MV-4-11 (cell line): ENCODE results near the gene PHC2.

Experiments
- DNase-seq: peaks from one replicate; lab custom pipeline; 2025; lab: John Stamatoyannopoulos, UW

PHC2 gene

GRCh38 chr1:33446590-33446989, 15.7 kb upstream of the PHC2 start:
- DNase-seq, result no peak

- DNase-seq, result no peak
These were observed 14.2 kb upstream of the PHC2 start for GRCh38 chr1:33445108-33445507.

DNA sequence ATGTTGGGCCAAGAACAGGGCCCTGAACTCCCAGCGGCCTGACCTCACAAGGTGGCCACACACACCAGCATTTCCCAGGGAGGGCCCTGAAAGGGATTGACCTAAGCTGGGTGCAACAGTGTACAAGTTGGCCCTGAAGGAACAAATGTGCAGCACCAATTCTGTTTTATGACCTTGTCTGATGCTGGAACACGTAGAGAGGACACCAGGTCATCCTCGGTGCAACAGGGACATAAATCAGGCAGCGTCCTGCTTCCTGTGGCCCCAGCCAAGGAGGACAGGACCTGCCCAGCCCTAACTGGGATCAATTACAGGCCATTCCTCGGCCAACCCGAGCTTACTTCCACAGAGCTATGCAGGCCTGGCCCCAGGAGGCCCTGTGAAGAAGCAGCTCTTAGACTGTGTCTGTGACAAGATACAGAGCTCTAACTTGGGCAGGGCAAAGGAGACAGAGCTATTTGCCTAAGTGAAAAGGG, 12.8 kb upstream of the PHC2 start:
- no peak for DNase-seq

GRCh38 chr1:33443080-33443704, 12.3 kb upstream of the PHC2 start:
- DNase-seq, result no peak

DNA sequence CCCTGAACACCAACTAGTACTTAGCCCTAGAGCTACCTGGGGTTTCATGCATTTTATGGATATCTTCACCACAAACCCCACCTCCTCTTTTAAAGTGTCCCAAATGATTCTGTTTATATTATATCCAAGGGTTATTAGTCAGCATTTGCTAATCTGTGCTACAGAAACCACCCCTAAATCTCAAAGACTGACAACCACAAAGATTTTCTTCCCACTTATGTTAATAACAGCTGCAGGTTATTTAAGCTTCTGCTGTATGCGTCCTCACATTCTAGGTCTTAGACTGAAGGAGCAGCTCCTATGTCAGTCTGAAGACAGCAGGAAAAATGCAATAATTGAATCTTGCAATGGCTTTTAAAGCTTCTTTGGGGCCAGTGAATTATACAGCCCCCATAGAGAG, 11.2 kb upstream of the PHC2 start:
- no peak for DNase-seq

DNA sequence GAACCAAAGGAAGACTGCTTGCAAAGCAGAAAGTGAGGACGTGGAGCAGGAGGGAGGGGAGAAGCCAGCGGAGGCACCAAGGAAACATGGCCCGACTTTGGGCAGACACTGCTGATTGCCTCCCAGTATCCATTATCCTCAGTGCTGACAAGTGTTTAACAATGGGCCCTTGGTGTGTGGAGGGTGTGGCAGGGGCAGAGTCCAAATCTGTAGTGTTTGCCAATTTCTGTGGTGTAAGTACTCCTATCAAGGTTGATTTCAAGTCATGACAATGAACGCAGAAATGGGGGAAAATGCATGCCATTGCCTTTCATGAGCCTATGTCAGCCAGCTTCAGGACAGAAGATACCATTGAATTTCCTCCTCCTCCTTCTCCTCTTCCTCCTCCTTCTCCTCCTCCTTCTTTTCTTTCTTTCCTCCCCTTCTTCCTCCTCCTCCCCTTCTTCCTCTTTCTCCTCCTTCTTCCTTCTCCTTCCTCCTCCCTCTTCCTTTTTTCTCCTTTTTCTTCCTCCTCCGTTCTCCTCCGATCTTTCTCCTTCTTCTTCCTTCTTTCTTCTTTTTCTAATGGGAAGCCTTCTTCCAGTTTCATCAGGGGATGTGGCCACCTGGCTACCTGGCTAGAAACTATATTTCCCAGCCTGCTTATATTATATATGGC, 10.3 kb upstream of the PHC2 start:
- DNase-seq, result no peak

GRCh38 chr1:33439662-33440061, 8.8 kb upstream of the PHC2 start:
- no peak for DNase-seq

GRCh38 chr1:33438364-33439160, 7.7 kb upstream of the PHC2 start:
- no peak for DNase-seq

DNA sequence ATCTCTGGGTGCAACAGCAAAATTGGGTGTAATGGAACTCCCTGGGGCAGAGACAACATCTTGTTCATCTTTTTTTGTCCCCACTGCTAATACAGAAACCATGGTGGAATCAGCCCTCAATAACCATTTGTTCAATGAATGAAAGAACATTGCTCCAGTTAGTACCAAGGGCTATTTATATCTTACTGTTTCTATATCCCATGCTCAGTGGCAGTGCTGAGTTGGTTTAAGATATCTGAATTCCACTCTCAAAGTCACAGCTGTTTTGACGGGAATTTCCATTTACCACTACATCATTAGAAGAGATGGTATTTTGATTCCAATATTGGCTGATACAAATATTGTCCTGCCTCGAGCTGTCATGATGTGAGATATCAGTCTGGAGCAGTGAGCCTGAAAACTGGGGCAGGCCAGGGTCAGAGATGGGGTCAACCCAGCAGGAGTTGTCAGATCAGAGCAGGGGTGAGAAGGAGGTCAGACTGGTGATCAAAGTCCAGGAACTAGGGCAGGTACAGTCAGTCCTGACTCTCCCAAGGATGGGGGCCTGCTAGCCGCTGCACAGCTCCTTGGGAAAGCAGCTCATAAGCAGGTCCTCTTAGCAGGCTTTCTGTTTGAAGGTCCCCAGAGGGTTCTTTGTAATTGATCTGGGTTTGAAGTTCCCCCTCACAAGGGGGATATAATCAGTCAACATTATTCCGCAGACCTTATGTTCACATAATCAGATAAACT, 5.8 kb upstream of the PHC2 start:
- DNase-seq, result no peak

DNA sequence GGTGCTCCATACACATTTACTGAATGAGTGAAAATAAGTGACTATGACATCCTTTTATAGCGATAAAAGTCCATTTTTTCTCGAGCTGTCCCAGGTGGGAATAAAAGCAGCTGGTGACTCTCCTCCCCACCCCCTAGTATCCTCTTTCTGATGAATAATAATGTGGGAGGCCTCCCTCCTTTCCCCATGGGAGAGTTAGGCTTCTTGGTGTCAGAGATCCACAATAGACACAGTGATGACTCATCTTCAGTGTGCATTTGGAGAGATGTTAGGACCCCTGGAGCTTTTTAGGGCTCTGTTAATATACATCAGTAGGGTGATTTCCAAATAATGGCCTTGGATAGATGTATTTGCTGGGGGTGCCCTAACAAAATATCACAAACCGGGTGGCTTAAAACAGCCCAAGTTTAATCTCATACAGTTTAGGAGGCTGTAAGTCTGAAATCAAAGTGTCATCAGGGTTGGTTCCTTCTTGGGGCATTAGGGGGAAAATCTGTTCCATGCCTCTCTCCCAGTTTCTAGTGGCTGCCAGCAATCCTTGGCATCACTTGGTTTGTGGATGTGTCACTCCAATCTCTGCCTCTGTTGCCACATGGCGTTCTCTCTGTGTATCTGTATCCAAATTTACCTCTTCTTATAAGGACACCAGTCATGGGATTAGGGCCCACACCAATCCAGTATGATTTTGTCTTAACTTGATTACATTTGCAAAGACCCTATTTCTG, 4.4 kb upstream of the PHC2 start:
- peak; percentile 16 for DNase-seq

- DNase-seq, result no peak
These were observed 3.5 kb upstream of the PHC2 start for GRCh38 chr1:33434363-33434750.

- peak; percentile 99 for DNase-seq
These were observed 2.8 kb upstream of the PHC2 start for GRCh38 chr1:33433509-33434362.

DNA sequence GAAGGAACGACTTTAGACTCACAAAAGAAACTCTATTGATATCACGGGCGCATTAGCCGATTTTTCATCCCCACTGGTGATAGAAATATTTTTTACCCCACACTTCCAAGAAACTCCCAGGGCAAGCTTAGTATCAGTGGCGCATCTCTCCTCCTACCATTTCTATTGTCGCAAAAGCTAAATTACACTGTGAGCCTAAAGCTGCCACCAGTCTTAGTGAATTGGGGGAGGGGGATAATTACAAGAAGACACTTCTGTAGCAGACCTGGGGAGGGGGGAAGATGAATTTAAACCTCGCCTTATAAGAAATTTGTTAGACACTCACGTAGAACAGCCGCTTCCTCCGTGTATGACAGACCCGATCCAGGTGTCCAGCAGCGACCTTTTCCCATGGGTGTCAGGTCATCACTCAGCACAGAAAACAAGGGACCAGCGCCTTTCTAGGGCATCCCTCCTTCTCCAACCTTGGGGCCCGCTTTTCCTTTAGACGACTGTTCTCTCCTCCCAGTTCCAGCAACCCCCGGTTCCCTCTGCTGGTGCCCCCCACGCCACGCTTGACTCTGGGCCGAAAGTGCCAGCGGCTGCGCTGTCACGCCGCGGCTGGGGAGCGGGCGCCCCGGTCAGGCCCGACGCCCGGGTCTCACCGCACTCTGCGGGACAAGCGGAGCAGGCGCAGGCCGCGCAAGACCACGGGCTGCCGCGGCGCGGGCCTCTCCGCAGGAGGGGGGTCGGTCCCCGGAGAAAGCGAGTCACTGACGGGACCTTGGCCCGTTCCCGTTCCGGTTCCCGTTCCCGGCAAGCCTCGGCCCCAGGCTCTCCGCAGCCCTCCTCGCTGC, 821 bp downstream of the PHC2 start:
- no peak for DNase-seq

DNA sequence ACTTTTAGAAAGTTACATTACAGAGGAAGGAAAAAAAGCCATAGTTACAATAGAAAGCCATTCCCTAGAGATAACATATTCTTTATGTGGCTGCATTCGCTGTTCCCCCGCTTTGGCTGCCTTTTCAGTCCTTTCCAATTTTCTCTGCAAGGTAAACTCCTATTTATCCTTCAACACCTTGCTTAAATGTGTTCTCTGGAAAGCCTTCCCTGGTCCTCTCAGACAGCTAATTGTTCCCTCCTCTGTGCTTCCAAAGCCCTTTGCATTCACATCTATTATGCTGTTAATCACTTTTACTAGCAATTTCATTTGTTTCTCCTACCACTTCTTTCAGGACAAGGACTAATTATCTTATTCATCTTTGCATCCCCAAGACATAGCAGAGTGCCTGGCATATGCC, 1.6 kb downstream of the PHC2 start:
- no peak for DNase-seq

- DNase-seq, result no peak
These were observed 2.2 kb downstream of the PHC2 start for GRCh38 chr1:33428661-33429060.

- no peak for DNase-seq
These were observed 4.0 kb downstream of the PHC2 start for GRCh38 chr1:33426916-33427315.

- no peak for DNase-seq
These were observed 5.0 kb downstream of the PHC2 start for GRCh38 chr1:33425900-33426299.

GRCh38 chr1:33424610-33425009, 6.3 kb downstream of the PHC2 start:
- DNase-seq, result no peak

DNA sequence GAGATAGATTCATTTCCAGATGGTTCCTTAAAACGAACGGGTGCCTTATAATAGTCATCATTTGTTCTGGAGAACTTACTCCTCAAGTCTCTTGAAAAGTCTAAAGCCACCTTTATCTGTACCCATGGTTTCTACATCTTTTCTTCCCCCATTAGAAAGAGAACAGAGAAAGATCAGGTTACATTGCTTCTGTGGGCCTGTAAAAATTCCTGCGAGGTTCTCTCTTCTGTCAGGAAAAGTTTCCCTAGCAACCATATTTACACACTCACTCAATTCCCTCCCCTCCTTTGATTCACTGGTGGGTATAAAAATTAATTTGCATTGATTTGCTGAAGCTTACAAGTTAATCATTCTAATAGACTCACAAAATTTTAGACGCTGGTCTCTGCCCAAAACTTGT, 6.7 kb downstream of the PHC2 start:
- DNase-seq, result no peak
